Right lobe of liver (tissue), 6 donors: Measurements from ENCODE around the gene TRPC3. TPM values are rescaled to one million over a fixed set of nuclear protein-coding genes. Genes with fewer than 3 reads are reported as not detected.

Experiments
- ATAC-seq, 4 donors: fragments of 200-7000 bp; cut with Tn5 transposase; one replicate each; pipeline ENCODE4 v1.9.1; 2020; ENCODE audit warnings: mild to moderate bottlenecking in 4 of 4, moderate library complexity in 4 of 4
- DNase-seq, 3 donors: peaks; one replicate each; pipeline ENCODE4 v3.0.0-alpha.2; 2020
- H3K27ac ChIP-seq, 3 donors: fragments of 200-600 bp; one replicate each; pipeline ENCODE4 v1.8.0; 2022
- H3K27me3 ChIP-seq, 2 donors: fragments of 200-600 bp; one replicate each; pipeline ENCODE4 v1.8.0; 2022
- H3K36me3 ChIP-seq, 4 donors: fragments of 200-600 bp; sonication (generic) in 1 of 4; one replicate each; pipeline versions ENCODE4 v1.5.1 to v1.8.0; 2017 to 2022; ENCODE audit warnings: control low read depth in 1 of 4
- H3K4me1 ChIP-seq, 4 donors: fragments of 200-600 bp; sonication (generic) in 1 of 4; one replicate each; pipeline versions ENCODE4 v1.5.1 to v1.8.0; 2017 to 2022; ENCODE audit warnings: control low read depth in 1 of 4
- H3K4me3 ChIP-seq, 3 donors: fragments of 200-600 bp; one replicate each; pipeline ENCODE4 v1.8.0; 2022
- H3K9me3 ChIP-seq, 4 donors: fragments of 200-600 bp; sonication (generic) in 1 of 4; one replicate each; pipeline versions ENCODE4 v1.5.1 to v1.8.0; 2017 to 2022; ENCODE audit warnings: control low read depth in 1 of 4
- POLR2A ChIP-seq: fragments of 450-650 bp; IDR thresholded peaks from one replicate; pipeline ENCODE4 v1.6.1; 2017; ENCODE audit warnings: antibody characterized with exemption, mild to moderate bottlenecking
- WGBS: methylation state at CpG from one replicate; pipeline ENCODE4 v1.1.6; 2018; ENCODE audit warnings: low coverage, low lambda C conversion rate; ENCODE audit not compliant: insufficient coverage; ENCODE audit errors: missing lambda C conversion rate; 5-methylcytosine and 5-hydroxymethylcytosine counted together
- intact Hi-C, 2 donors: fragments of 100-400 bp; cut with DNase I; formaldehyde crosslinking; loops; one replicate each; pipeline versions ENCODE4 v1.11.2 to v1.14.1; 2022
- total RNA-seq, 6 experiments: library from RNA; depleted of rRNA in 2 of 6; stranded (reverse); fragments of >200 nt in 2 of 6; fragmentation: NEBNext Ultra II Directional in 3 of 6; extraction: Animal tissue kit (Norgen Biotek cat#: 25700) in 3 of 6; gene quantifications; one replicate each; pipeline versions ENCODE4 v1.1.0 to v1.2.4, GENCODE V29; 2016 to 2023
- TF ChIP-seq, protein P1 (sequence below), 4 donors: fragments of 200-600 bp in 3 of 4; fragments of 450-650 bp in 1 of 4; IDR thresholded peaks; one replicate each; pipeline versions ENCODE4 v1.5.1 to v1.8.0; 2016 to 2022; ENCODE audit warnings: antibody characterized with exemption in 4 of 4, mild to moderate bottlenecking in 2 of 4
- donor health status: DM: no; HTN: yes; CAD: no.
- donor health status: DM: no; HTN: no; CAD: no.
- donor health status: DM: no; HTN: no; CAD: no.
- donor health status: DM: no; HTN: yes; CAD: no.
- donor health status: DM: no; HTN: yes; CAD: no.

The TRPC3 gene
- total RNA-seq, 6 experiments from 2014 or later, result 0.09 to 0.10 TPM; not detected in 4

DNA sequence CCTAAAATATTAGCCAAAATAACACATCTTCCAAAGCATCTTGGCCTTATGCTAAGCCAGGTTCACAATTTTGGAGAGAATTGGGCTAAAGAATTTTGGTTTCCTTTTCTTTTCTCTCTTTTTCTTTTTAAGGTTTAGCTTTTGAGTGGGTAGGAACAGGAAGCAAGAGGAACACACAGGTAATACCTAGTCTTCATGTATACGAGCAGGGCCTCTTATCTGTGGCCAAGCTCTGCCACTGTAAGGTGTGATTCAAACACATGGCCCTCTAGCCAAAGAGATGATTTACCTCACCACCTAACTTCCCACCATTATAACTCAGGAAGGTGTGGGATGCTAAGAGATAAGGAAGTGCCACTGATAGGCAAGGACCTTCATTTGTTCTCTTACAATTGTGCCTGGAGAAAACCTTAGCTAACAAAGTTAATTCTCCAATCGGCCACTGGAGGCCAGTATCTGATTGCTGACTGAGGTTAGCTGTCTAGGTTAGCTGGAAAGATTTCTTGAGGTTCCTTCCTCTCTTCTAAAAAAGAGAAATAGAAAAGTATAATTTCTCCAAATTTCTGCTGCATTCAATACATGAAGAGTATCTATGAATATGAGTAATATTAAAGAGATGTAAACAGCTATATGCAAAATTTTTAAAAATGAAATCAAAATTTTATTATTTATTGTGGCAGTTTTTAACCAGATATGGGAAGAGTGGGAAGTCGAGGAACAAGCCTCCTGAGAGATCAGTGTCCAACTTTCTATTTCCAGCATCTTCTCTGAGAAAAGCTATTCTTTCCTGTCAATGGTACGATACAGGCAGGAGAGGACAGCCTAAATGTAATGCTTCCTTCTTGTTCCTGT, 51.5 kb downstream of the TRPC3 start:
- no peak overlapping the region for H3K27ac ChIP-seq
- H3K36me3 ChIP-seq, result no peaks in the 10 kb centered on the region
- H3K9me3 ChIP-seq, result no peaks in the 10 kb centered on the region
- DNase-seq, result no peak
- 52% methylated on average over 4 of the region's 4 CpGs for WGBS
- no peaks in the 10 kb centered on the region for H3K4me1 ChIP-seq
- H3K27me3 ChIP-seq, result no peaks in the 10 kb centered on the region
- intact Hi-C loops, result no loop called here
- TF ChIP-seq POLR2A, result no peak
- TF ChIP-seq, protein P1, sequence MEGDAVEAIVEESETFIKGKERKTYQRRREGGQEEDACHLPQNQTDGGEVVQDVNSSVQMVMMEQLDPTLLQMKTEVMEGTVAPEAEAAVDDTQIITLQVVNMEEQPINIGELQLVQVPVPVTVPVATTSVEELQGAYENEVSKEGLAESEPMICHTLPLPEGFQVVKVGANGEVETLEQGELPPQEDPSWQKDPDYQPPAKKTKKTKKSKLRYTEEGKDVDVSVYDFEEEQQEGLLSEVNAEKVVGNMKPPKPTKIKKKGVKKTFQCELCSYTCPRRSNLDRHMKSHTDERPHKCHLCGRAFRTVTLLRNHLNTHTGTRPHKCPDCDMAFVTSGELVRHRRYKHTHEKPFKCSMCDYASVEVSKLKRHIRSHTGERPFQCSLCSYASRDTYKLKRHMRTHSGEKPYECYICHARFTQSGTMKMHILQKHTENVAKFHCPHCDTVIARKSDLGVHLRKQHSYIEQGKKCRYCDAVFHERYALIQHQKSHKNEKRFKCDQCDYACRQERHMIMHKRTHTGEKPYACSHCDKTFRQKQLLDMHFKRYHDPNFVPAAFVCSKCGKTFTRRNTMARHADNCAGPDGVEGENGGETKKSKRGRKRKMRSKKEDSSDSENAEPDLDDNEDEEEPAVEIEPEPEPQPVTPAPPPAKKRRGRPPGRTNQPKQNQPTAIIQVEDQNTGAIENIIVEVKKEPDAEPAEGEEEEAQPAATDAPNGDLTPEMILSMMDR (IDR thresholded peaks at IDR 0.05), result peak; percentile 70 to 74 (median 72)
- ATAC-seq, result peak; percentile 75 to 86 (median 81)
- no peak overlapping the region for H3K4me3 ChIP-seq

DNA sequence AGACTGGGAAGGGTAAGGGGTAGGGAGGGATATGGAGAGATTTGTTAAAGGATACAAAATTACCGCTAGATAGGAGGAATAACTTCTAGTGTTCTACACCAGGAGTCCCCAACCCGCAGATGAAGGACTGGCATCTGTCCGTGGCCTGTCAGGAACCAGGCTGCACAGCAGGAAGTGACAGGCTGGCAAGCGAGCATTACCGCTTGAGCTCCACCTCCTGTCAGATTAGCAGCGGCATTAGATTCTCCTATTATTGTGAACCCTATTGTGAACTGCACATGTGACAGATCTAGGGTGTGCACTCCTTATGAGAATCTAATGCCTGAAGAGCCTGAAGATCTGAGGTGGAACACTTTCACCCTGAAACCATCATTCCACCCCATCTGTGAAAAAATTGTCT, 53.7 kb downstream of the TRPC3 start:
- no peak overlapping the region for H3K27ac ChIP-seq

DNA sequence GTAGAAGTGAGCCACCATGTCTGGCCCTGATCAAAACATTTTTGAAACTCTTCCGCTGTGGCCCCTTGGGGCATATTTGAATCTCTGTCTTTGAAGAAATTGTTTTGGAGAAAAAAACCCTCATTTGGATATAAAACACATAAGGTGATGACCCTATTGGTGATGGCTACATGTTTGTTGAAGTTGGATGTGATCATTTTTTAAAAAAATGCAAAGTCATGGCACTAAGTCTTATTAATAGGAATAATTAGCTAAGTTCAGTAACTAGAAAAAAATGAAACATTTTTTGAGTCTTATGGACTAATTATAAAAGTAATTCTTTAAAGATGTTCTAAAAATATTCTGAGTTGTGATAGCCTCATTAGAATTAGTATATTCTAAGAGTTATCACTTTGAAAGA, 63.7 kb downstream of the TRPC3 start:
- DNase-seq (no peak), ATAC-seq (no peak)
- TF ChIP-seq, protein P1 (IDR thresholded peaks at IDR 0.05), result no peak
- no peak for TF ChIP-seq POLR2A
- no peaks in the 10 kb centered on the region for H3K4me1 ChIP-seq
- WGBS, result 86% methylated on average over 1 of the region's 1 CpG
- H3K4me3 ChIP-seq, result no peak overlapping the region
- intact Hi-C loops, result no loop called here
- H3K9me3 ChIP-seq, result no peaks in the 10 kb centered on the region
- H3K36me3 ChIP-seq, result no peaks in the 10 kb centered on the region
- no peak overlapping the region for H3K27ac ChIP-seq
- H3K27me3 ChIP-seq, result no peaks in the 10 kb centered on the region

More for the DNA sequence above, 53.7 kb downstream of the TRPC3 start:
- ATAC-seq (peak in 1 of 4 donors; percentile 24), DNase-seq (no peak)
- TF ChIP-seq, protein P1 (IDR thresholded peaks at IDR 0.05), result no peak
- TF ChIP-seq POLR2A, result no peak
- 20% methylated on average over 6 of the region's 6 CpGs for WGBS
- no peaks in the 10 kb centered on the region for H3K9me3 ChIP-seq
- H3K4me1 ChIP-seq, result no peaks in the 10 kb centered on the region
- H3K27me3 ChIP-seq, result no peaks in the 10 kb centered on the region
- no peak overlapping the region for H3K4me3 ChIP-seq
- H3K36me3 ChIP-seq, result no peaks in the 10 kb centered on the region
- intact Hi-C loops, result no loop called here

DNA sequence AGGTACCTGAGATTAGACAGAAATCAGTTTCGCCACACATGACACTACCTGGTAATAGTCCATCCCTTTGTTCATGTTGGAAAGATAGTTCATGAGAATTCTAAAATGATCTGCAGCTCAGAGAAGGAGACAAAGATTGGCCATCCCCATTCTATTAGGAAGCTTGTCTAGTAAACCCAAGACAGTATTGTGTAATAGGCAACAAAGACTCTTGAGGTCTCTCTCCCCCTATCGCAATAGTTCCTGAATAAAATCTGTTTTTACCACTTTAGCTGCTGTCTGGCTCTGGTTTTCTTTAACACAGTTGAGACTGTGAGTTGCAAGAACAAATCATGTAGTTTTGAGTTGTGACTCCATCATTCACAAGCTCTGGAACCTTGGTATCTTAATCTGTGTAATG, 66.7 kb downstream of the TRPC3 start:
- Histone ChIP-seq H3K36me3 (no peaks in the 10 kb centered on the region), H3K27me3 (no peaks in the 10 kb centered on the region), H3K27ac (no peak overlapping the region), H3K4me3 (no peak overlapping the region), H3K9me3 (no peaks in the 10 kb centered on the region), H3K4me1 (no peaks in the 10 kb centered on the region)
- 74% methylated on average over 2 of the region's 2 CpGs for WGBS
- no peak for ATAC-seq
- intact Hi-C loops, result no loop called here
- TF ChIP-seq, protein P1 (IDR thresholded peaks at IDR 0.05), result no peak
- DNase-seq, result no peak
